Coronary artery (tissue), 2 donors: ENCODE results near the gene PLK4.
A peak's percentile ranks its signal among the peaks of the same experiment; 100 is the strongest.

Source experiments
- DNase-seq: peaks from one replicate; pipeline ENCODE4 v3.0.0-alpha.2; 2017; ENCODE audit warnings: low spot score
- H3K27ac ChIP-seq, 2 donors: fragments of 200-600 bp; sonication (generic); one replicate each; pipeline ENCODE4 v1.5.1; 2016 to 2019
- H3K4me3 ChIP-seq: fragments of 200-600 bp; sonication (generic); 2 replicates; pipeline ENCODE4 v1.5.1; 2016; ENCODE audit warnings: mild to moderate bottlenecking, moderate library complexity
- TF ChIP-seq, protein P1 (sequence below): fragments of 200-600 bp; sonication (generic); IDR thresholded peaks from one replicate; pipeline ENCODE4 v1.5.1; 2019; ENCODE audit warnings: antibody characterized with exemption

The PLK4 gene

GRCh38 chr4:127870281-127870680 is 10.4 kb upstream of the PLK4 start:
- DNase-seq: no peak
- H3K27ac ChIP-seq: no peak overlapping the region
- no peak overlapping the region for H3K4me3 ChIP-seq
- TF ChIP-seq, protein P1, sequence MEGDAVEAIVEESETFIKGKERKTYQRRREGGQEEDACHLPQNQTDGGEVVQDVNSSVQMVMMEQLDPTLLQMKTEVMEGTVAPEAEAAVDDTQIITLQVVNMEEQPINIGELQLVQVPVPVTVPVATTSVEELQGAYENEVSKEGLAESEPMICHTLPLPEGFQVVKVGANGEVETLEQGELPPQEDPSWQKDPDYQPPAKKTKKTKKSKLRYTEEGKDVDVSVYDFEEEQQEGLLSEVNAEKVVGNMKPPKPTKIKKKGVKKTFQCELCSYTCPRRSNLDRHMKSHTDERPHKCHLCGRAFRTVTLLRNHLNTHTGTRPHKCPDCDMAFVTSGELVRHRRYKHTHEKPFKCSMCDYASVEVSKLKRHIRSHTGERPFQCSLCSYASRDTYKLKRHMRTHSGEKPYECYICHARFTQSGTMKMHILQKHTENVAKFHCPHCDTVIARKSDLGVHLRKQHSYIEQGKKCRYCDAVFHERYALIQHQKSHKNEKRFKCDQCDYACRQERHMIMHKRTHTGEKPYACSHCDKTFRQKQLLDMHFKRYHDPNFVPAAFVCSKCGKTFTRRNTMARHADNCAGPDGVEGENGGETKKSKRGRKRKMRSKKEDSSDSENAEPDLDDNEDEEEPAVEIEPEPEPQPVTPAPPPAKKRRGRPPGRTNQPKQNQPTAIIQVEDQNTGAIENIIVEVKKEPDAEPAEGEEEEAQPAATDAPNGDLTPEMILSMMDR: no peak

DNA sequence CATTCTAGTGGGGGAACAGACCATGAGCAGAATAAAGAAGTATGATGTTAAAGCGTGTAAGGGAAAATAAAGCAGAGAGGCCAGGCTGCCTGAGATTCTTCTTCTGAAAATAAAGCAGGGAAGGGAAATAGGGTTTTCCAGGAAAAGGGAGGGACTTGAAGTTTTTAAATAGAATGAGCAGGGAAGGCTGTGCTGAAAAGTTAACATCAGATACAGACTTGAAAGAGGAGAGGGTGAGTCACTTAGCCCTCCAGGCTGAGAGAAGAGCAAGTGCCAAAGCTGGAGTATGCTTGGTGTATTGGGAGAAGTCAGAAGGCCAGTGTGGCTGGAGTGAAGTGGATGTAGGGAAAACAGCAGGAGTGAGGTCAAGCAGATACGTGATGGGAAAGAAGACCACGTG is 10.0 kb upstream of the PLK4 start:
- TF ChIP-seq, protein P1: no peak
- no peak overlapping the region for H3K4me3 ChIP-seq
- H3K27ac ChIP-seq: no peak overlapping the region
- no peak for DNase-seq

DNA sequence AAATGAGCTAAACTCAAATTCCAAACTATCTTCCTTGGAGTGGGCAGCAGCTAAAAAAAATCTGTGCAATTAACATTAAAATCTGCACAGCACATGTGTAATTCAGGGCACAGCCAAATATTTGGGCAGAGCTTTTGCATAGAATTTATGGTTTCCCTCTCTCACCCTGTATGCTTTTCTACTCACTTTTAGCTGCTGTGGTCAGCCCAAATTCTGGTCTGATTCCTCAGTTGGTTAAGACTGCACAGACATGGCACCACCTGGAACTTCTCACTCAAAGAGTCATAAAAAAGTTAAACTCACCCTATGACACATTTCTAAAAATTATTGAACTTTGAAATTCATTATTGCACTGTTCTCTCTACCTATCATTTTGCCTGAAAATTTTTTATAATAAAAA is 4.9 kb upstream of the PLK4 start:
- Histone ChIP-seq H3K4me3 (no peak overlapping the region), H3K27ac (no peak overlapping the region)
- TF ChIP-seq, protein P1: no peak
- no peak for DNase-seq

GRCh38 chr4:127881563-127881864 is 821 bp downstream of the PLK4 start:
- peak overlapping the region; percentile 80 for H3K4me3 ChIP-seq
- TF ChIP-seq, protein P1: no peak
- DNase-seq: no peak
- H3K27ac ChIP-seq: no peak overlapping the region

GRCh38 chr4:127888559-127888958 is 7.9 kb downstream of the PLK4 start:
- TF ChIP-seq, protein P1: no peak
- DNase-seq: no peak
- no peak overlapping the region for H3K27ac ChIP-seq
- no peak overlapping the region for H3K4me3 ChIP-seq

DNA sequence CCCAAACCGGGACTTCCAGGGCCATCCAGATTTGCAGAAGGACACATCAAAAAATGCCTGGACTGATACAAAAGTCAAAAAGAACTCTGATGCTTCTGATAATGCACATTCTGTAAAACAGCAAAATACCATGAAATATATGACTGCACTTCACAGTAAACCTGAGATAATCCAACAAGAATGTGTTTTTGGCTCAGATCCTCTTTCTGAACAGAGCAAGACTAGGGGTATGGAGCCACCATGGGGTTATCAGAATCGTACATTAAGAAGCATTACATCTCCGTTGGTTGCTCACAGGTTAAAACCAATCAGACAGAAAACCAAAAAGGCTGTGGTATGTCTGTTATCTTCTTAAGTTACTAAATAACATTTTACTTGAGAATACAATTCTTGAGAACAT is 9.2 kb downstream of the PLK4 start:
- H3K4me3 ChIP-seq: no peak overlapping the region
- no peak for DNase-seq
- no peak overlapping the region for H3K27ac ChIP-seq
- TF ChIP-seq, protein P1: no peak

DNA sequence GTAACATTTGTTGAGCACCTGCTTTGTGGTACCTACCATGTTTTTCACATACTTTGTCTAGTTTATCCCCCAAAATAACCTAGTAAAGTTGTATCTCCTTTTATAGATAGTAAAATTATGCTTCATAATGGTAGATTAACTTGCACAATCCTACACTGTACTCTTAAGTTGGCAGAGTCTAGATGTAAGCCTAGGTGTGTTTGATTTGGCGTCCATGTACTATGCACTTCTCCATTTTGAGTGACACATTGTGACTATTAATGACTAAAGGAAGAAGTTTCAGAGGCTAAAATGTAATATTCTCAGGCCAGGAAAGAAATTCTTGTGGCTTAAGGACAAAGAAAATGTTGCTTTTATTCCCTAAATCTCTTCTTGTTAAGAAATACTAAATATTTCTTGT is 15.4 kb downstream of the PLK4 start:
- H3K4me3 ChIP-seq: no peak overlapping the region
- TF ChIP-seq, protein P1: no peak
- no peak overlapping the region for H3K27ac ChIP-seq
- DNase-seq: no peak
